HAP-1 (cell line): ENCODE results near the gene AXIN1.

Source experiments
- DNase-seq, 2 experiments: peaks; one replicate each; pipeline ENCODE4 v3.0.0-alpha.2; 2016 to 2020; ENCODE audit warnings: low spot score in 2 of 2
- H3K27me3 ChIP-seq: fragments of 250-450 bp; sonication (Bioruptor Pico); 2 replicates; pipeline ENCODE4 v1.5.1; 2020; ENCODE audit warnings: low read depth, mild to moderate bottlenecking, moderate library complexity
- H3K36me3 ChIP-seq: fragments of 250-450 bp; sonication (Bioruptor Pico); replicated peaks from 2 replicates; pipeline ENCODE4 v1.5.1; 2020; ENCODE audit warnings: mild to moderate bottlenecking
- H3K4me1 ChIP-seq: fragments of 250-450 bp; sonication (Bioruptor Pico); 2 replicates; pipeline ENCODE4 v1.5.1; 2020; ENCODE audit warnings: mild to moderate bottlenecking
- H3K4me3 ChIP-seq: fragments of 250-450 bp; sonication (Bioruptor Pico); 2 replicates; pipeline ENCODE4 v1.5.1; 2020; ENCODE audit warnings: mild to moderate bottlenecking, moderate library complexity
- H3K9me3 ChIP-seq: fragments of 250-450 bp; sonication (Bioruptor Pico); 2 replicates; pipeline ENCODE4 v1.5.1; 2020; ENCODE audit warnings: mild to moderate bottlenecking, moderate library complexity
- in situ Hi-C: fragments of 300-500 bp; cut with MboI; formaldehyde crosslinking; loops from 3 replicates; pipeline ENCODE4 v1.14.3; 2020; ENCODE audit warnings: low sequenced_read_pairs, inconsistent platforms, mixed read lengths

AXIN1 gene

GRCh38 chr16:352547-353403, at the start of gene AXIN1:
TSS of gene AXIN1 (minus strand) at chr16:352723. CDS start at chr16:347025, 5,698 bp downstream.
- Histone ChIP-seq H3K36me3 (peaks cover 13% of the 10 kb centered on the region), H3K27me3 (no peaks in the 10 kb centered on the region), H3K4me3 (peak within 1 kb of the TSS; percentile 61), H3K9me3 (no peaks in the 10 kb centered on the region), H3K4me1 (peaks cover 4% of the 10 kb centered on the region; the same call in 1 of the 2 replicates)
- DNase-seq: peak; percentile 96 to 100
- in situ Hi-C loops: no loop called here

- Histone ChIP-seq H3K4me3 (peak within 1 kb of the TSS; percentile 84), H3K36me3 (peaks cover 29% of the 10 kb centered on the region), H3K4me1 (peaks cover 5% of the 10 kb centered on the region), H3K9me3 (no peaks in the 10 kb centered on the region), H3K27me3 (no peaks in the 10 kb centered on the region)
- peak; percentile 86 to 99 for DNase-seq
- in situ Hi-C loops: no loop called here
These were observed 49.2 kb upstream of the AXIN1 start, which contains the start of gene DECR2 for GRCh38 chr16:401468-402348. TSS of gene DECR2 (plus strand) at chr16:401885. CDS start at chr16:401964, 79 bp downstream.

DNA sequence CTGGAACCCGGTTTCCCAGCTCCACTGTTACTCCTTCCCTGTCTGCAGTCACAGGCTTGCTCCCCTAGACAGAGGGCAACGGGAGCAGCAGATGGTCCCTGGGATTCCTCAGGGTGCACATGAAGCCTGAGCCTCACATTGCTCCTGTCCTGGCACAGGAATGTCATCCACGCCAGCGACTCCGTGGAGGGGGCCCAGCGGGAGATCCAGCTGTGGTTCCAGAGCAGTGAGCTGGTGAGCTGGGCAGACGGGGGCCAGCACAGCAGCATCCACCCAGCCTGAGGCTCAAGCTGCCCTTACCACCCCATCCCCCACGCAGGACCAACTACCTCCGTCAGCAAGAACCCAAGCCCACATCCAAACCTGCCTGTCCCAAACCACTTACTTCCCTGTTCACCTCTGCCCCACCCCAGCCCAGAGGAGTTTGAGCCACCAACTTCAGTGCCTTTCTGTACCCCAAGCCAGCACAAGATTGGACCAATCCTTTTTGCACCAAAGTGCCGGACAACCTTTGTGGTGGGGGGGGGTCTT, 47.6 kb upstream of the AXIN1 start:
- Histone ChIP-seq H3K4me3 (peak overlapping the region; percentile 84), H3K4me1 (peaks cover 15% of the 10 kb centered on the region), H3K36me3 (peaks cover 29% of the 10 kb centered on the region), H3K27me3 (no peaks in the 10 kb centered on the region), H3K9me3 (no peaks in the 10 kb centered on the region)
- in situ Hi-C loops: no loop called here
- DNase-seq: peak in 1 of 2 experiments; percentile 34

DNA sequence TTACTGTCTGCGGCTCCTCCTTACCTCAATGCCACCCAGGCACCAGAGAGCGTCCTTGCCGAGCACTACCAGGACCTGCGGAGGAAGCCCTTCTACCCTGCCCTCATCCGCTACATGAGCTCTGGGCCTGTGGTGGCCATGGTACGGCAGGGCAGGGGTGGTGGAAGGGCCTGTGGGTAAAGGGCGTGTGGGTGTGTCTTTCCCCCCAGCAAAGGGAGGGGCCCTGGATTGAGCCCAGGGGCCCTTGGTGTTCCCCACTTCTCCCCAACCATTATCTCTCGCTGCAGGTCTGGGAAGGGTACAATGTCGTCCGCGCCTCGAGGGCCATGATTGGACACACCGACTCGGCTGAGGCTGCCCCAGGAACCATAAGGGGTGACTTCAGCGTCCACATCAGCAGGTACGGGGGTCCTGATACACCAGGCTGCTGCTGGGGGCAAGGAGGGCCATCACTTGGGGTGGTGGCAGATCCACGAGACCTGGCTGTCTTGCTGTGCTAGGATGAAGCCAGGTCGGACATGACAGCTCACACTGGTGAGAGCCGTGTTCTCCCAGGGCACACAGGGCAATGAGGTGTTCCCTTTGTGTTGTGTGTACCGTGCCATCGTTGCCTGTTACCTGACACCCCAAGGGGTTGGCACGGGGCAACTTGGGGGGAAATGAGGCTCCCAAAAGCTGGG, 47.0 kb upstream of the AXIN1 start:
- DNase-seq: no peak
- no peak overlapping the region for H3K4me3 ChIP-seq
- H3K9me3 ChIP-seq: no peaks in the 10 kb centered on the region
- no peaks in the 10 kb centered on the region for H3K27me3 ChIP-seq
- in situ Hi-C loops: no loop called here
- H3K4me1 ChIP-seq: peaks cover 15% of the 10 kb centered on the region
- H3K36me3 ChIP-seq: peaks cover 29% of the 10 kb centered on the region

GRCh38 chr16:398561-399339, 46.2 kb upstream of the AXIN1 start:
- H3K4me3 ChIP-seq: no peak overlapping the region
- DNase-seq: peak in 1 of 2 experiments; percentile 38
- in situ Hi-C loops: no loop called here

GRCh38 chr16:397736-398332, 45.3 kb upstream of the AXIN1 start:
- Histone ChIP-seq H3K27me3 (no peaks in the 10 kb centered on the region), H3K9me3 (no peaks in the 10 kb centered on the region), H3K4me1 (peaks cover 14% of the 10 kb centered on the region), H3K4me3 (peak overlapping the region; percentile 16), H3K36me3 (peaks cover 29% of the 10 kb centered on the region)
- in situ Hi-C loops: no loop called here
- peak; percentile 33 to 84 for DNase-seq

More at GRCh38 chr16:398561-399339, 46.2 kb upstream of the AXIN1 start:
- no peaks in the 10 kb centered on the region for H3K27me3 ChIP-seq
- H3K4me1 ChIP-seq: peaks cover 15% of the 10 kb centered on the region
- H3K36me3 ChIP-seq: peaks cover 29% of the 10 kb centered on the region
- no peaks in the 10 kb centered on the region for H3K9me3 ChIP-seq

DNA sequence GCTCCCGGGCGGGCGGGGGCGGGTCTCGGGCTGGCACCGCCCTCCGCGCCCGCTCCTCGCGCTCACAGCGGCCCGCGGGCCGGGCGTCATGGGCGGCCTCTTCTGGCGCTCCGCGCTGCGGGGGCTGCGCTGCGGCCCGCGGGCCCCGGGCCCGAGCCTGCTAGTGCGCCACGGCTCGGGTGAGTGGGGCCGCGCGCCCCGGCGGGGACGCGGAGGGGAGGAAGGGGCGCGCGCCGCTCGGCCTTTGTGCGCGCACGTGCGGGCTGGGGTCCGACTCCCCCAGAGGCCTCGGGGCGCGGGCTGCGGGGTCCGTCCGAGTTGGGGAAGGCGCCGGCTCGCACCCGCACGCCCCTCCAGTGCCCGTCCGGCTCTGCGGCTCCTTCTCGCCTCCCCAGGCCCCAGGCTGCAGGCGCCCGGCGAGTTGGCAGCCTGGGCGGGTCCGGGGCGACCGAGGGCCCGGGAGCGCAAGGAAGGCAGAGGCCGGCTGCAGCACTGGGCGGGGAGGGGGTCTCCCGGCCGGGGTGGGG, 44.7 kb upstream of the AXIN1 start, which contains the start of gene NME4:
Gene NME4, plus strand, starts transcription at position 65 of the 527 bp plus-strand sequence. Its CDS starts 24 bp downstream, at position 89.
- H3K4me3 ChIP-seq: peak within 1 kb of the TSS; percentile 41
- H3K9me3 ChIP-seq: 0 out of 2 replicates have a peak, but pooled peaks cover under 1% of the 10 kb centered on the region
- H3K27me3 ChIP-seq: no peaks in the 10 kb centered on the region
- DNase-seq: peak in 1 of 2 experiments; percentile 69
- peaks cover 12% of the 10 kb centered on the region for H3K4me1 ChIP-seq
- peaks cover 29% of the 10 kb centered on the region for H3K36me3 ChIP-seq
- in situ Hi-C loops: no loop called here

DNA sequence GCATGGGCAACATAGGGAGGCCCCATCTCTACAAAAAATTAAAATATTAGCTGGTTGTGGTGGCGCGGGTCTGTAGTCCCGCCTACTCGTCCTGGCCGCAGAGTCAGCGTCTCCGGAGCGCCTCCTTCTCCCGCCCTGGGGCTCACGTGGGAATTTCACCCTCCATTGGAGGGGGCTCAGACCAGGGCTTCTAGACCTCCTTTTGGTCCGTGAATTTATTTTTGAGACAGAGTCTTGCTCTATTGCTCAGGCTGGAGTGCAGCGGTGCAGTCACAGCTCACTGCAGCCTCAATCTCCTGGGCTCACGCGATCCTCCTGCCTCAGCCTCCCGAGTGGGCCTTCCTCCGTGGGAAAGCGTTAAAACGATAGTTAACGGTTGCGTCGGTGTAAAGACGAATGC, 44.1 kb upstream of the AXIN1 start:
- H3K27me3 ChIP-seq: no peaks in the 10 kb centered on the region
- peaks cover 12% of the 10 kb centered on the region for H3K4me1 ChIP-seq
- peaks cover 4% of the 10 kb centered on the region; the same call in 1 of the 2 replicates for H3K9me3 ChIP-seq
- peak overlapping the region; percentile 34 for H3K4me3 ChIP-seq
- in situ Hi-C loops: no loop called here
- peaks cover 29% of the 10 kb centered on the region for H3K36me3 ChIP-seq
- peak; percentile 57 to 84 for DNase-seq

DNA sequence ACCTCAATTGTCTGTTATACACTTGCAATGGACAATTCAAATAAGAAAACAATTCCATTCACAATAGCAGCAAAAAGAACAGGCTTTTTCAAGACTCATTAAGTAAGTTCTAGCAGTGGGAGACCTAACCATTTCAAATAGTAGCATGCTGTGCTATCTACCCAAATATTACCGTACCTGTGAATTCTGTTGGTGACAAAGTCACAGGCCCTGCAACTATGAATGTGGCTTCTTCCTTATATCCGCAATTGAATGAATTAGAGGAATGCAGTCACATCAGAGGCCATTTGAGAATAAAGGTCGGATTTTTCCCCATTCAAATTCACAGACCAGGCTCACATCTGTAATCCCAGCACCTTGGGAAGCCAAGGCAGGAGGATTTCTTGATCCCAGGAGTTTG, 43.7 kb upstream of the AXIN1 start:
- DNase-seq: no peak
- in situ Hi-C loops: no loop called here
- peaks cover 4% of the 10 kb centered on the region; the same call in 1 of the 2 replicates for H3K9me3 ChIP-seq
- H3K4me3 ChIP-seq: peak overlapping the region; percentile 34
- no peaks in the 10 kb centered on the region for H3K27me3 ChIP-seq
- peaks cover 12% of the 10 kb centered on the region for H3K4me1 ChIP-seq
- H3K36me3 ChIP-seq: peaks cover 27% of the 10 kb centered on the region

GRCh38 chr16:392450-393030, 40.0 kb upstream of the AXIN1 start:
- in situ Hi-C loops: no loop called here
- H3K9me3 ChIP-seq: peaks cover 4% of the 10 kb centered on the region; the same call in 1 of the 2 replicates
- no peaks in the 10 kb centered on the region for H3K27me3 ChIP-seq
- peaks cover 15% of the 10 kb centered on the region for H3K4me1 ChIP-seq
- no peaks in the 10 kb centered on the region for H3K36me3 ChIP-seq
- no peak overlapping the region for H3K4me3 ChIP-seq
- no peak for DNase-seq

DNA sequence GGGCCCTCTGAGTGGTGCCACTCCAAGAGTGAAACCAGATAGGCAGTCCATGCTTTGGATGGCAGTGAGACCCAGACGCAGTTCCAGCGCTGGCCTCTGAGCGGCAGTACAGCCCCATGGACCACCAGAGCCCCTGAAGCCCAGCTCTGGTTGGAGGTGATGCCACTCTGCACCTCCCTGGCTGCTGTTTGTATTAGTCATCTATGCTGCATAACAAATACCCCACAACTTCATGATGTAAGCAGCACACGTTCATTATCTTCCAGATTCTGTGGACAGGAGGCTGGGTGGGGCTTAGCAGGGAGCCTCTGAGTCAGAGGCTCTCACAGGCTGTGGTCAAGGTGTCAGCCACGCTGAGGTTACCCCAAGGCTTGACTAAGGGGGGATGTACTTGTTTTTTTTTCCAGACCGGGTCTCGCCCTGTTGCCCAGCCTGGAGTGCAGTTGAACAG, 39.4 kb upstream of the AXIN1 start:
- peak; percentile 29 to 83 for DNase-seq
- H3K9me3 ChIP-seq: peaks cover 4% of the 10 kb centered on the region; the same call in 1 of the 2 replicates
- H3K4me3 ChIP-seq: no peak overlapping the region
- in situ Hi-C loops: no loop called here
- peaks cover 15% of the 10 kb centered on the region for H3K4me1 ChIP-seq
- H3K36me3 ChIP-seq: no peaks in the 10 kb centered on the region
- no peaks in the 10 kb centered on the region for H3K27me3 ChIP-seq
